Lower leg skin (tissue), 3 donors: Measurements from ENCODE around the gene HHIP.

Source experiments
- CTCF ChIP-seq, 3 donors: fragments of 450-650 bp; IDR thresholded peaks; one replicate each; pipeline ENCODE4 v1.5.1; 2016; ENCODE audit warnings: antibody characterized with exemption in 3 of 3, mild to moderate bottlenecking in 3 of 3, moderate library complexity in 2 of 3
- POLR2A ChIP-seq, 2 donors: fragments of 450-650 bp; IDR thresholded peaks; one replicate each; pipeline ENCODE4 v1.6.1; 2016 to 2017; ENCODE audit warnings: antibody characterized with exemption in 2 of 2, mild to moderate bottlenecking in 1 of 2, moderate library complexity in 1 of 2

DNA sequence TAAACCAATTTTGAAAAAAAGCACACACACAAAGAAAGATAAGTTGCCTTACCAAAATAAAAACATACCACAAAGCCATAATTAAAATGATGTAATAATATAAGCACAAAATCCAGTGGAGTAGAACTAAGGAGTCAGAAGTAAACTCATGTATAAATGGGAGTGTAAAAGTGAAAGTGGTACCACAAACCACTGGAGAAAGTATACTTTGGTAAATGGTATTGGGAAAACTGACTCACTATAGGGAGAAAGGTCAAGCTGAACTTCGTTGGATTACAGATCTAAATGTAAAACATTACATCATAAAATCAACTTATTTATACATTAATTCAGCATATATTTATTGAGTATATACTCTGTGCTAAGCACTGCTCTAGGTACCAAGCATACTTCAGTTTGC is 46.3 kb upstream of the HHIP start:
- TF ChIP-seq CTCF (IDR thresholded peaks at IDR 0.05) (no peak), POLR2A (IDR thresholded peaks at IDR 0.05) (no peak)
